ENCODE data around the gene LRRC25.

GRCh38 chr19:18429717-18430416 lies 32.4 kb upstream of the LRRC25 start:
- no peak for TF ChIP-seq CTCF (conservative IDR thresholded peaks at IDR 0.05)
- TF ChIP-seq EZH2 (IDR thresholded peaks at IDR 0.05; ENCODE audit: low read depth), result no peak
